Left lung (tissue), 10 donors: ENCODE data around the gene PRELP. TPM values are rescaled to one million over a fixed set of nuclear protein-coding genes. Genes with fewer than 3 reads are reported as not detected.

Experiments
- ATAC-seq: fragments of 200-7000 bp; cut with Tn5 transposase; one replicate; pipeline ENCODE4 v1.9.1; 2020; ENCODE audit warnings: moderate library complexity
- DNase-seq, 4 donors: peaks; one replicate each; pipeline ENCODE4 v3.0.0-alpha.2; 2013 to 2020
- H3K27ac ChIP-seq, 2 donors: fragments of 200-600 bp; sonication (generic) in 1 of 2; one replicate each; pipeline versions ENCODE4 v1.5.0 to v1.8.0; 2020 to 2021
- H3K27me3 ChIP-seq, 2 donors: fragments of 200-600 bp; sonication (generic) in 1 of 2; one replicate each; pipeline versions ENCODE4 v1.5.0 to v1.8.0; 2020 to 2021
- H3K36me3 ChIP-seq, 2 donors: fragments of 200-600 bp; sonication (generic) in 1 of 2; one replicate each; pipeline versions ENCODE4 v1.5.0 to v1.8.0; 2020 to 2021
- H3K4me1 ChIP-seq, 2 donors: fragments of 200-600 bp; one replicate each; pipeline ENCODE4 v1.8.0; 2021
- H3K4me3 ChIP-seq, 2 donors: fragments of 200-600 bp; sonication (generic) in 1 of 2; one replicate each; pipeline versions ENCODE4 v1.5.0 to v1.8.0; 2020 to 2021; ENCODE audit warnings: mild to moderate bottlenecking in 1 of 2
- H3K9me3 ChIP-seq, 2 donors: fragments of 200-600 bp; sonication (generic) in 1 of 2; one replicate each; pipeline versions ENCODE4 v1.5.0 to v1.8.0; 2020 to 2021
- CTCF ChIP-seq, 2 donors: fragments of 200-600 bp; sonication (generic) in 1 of 2; IDR thresholded peaks; one replicate each; pipeline versions ENCODE4 v1.5.0 to v1.8.0; 2021; ENCODE audit warnings: antibody characterized with exemption in 2 of 2
- intact Hi-C, 2 donors: fragments of 100-400 bp; cut with DNase I; formaldehyde crosslinking; loops; one replicate each; pipeline versions ENCODE4 v1.11.2 to v1.14.2; 2022
- polyA plus RNA-seq, 6 donors: library from polyadenylated mRNA; unstranded; fragments of 120-200 nt; gene quantifications; one replicate each; pipeline ENCODE4 v1.2.1, GENCODE V29; 2013; ENCODE audit not compliant: insufficient read length in 6 of 6
- total RNA-seq, 2 donors: library from RNA; stranded (reverse); fragmentation: NEBNext Ultra II Directional; extraction: Animal tissue kit (Norgen Biotek cat#: 25700); gene quantifications; one replicate each; pipeline ENCODE4 v1.2.1, GENCODE V29; 2021
- donor health status: DM: no; HTN: yes; CAD: no.
- donor health status: DM: no; HTN: no; CAD: no.

The PRELP gene
- total and polyA plus RNA-seq, 8 donors: 1.3 to 20.5 (median 2.4) TPM

- Histone ChIP-seq H3K4me1 (peaks cover 0 to 6% of the 10 kb centered on the region in 2 donors), H3K4me3 (no peak overlapping the region), H3K27me3 (peaks cover 0 to 24% of the 10 kb centered on the region in 2 donors), H3K27ac (no peak overlapping the region), H3K36me3 (no peaks in the 10 kb centered on the region), H3K9me3 (no peaks in the 10 kb centered on the region)
- intact Hi-C loops: no loop called here
- DNase-seq (no peak), ATAC-seq (no peak)
- no peak for TF ChIP-seq CTCF (IDR thresholded peaks at IDR 0.05)
These were observed 17.5 kb upstream of the PRELP start for GRCh38 chr1:203458078-203458477.

- H3K9me3 ChIP-seq: no peaks in the 10 kb centered on the region
- ATAC-seq (no peak), DNase-seq (no peak)
- no peak for TF ChIP-seq CTCF (IDR thresholded peaks at IDR 0.05)
- H3K4me3 ChIP-seq: no peak overlapping the region
- no peak overlapping the region for H3K27ac ChIP-seq
- H3K36me3 ChIP-seq: no peaks in the 10 kb centered on the region
- peaks cover 3 to 6% of the 10 kb centered on the region in 2 donors for H3K4me1 ChIP-seq
- intact Hi-C loops: no loop called here
- H3K27me3 ChIP-seq: peaks cover 0 to 24% of the 10 kb centered on the region in 2 donors
These were observed 15.9 kb upstream of the PRELP start for GRCh38 chr1:203459671-203460201.

- Histone ChIP-seq H3K4me1 (peaks cover 6 to 10% of the 10 kb centered on the region in 2 donors), H3K27ac (no peak overlapping the region), H3K9me3 (no peaks in the 10 kb centered on the region), H3K4me3 (no peak overlapping the region), H3K27me3 (peaks cover 0 to 17% of the 10 kb centered on the region in 2 donors), H3K36me3 (no peaks in the 10 kb centered on the region)
- no peak for ATAC-seq
- intact Hi-C loops: no loop called here
- no peak for DNase-seq
- TF ChIP-seq CTCF (IDR thresholded peaks at IDR 0.05): no peak
These were observed 13.9 kb upstream of the PRELP start for GRCh38 chr1:203461717-203462116.

GRCh38 chr1:203462143-203462542 lies 13.5 kb upstream of the PRELP start:
- no peak for TF ChIP-seq CTCF (IDR thresholded peaks at IDR 0.05)
- no peaks in the 10 kb centered on the region for H3K9me3 ChIP-seq
- intact Hi-C loops: no loop called here
- H3K27ac ChIP-seq: no peak overlapping the region
- H3K27me3 ChIP-seq: peaks cover 0 to 17% of the 10 kb centered on the region in 2 donors
- H3K4me3 ChIP-seq: no peak overlapping the region
- ATAC-seq (no peak), DNase-seq (no peak)
- no peaks in the 10 kb centered on the region for H3K36me3 ChIP-seq
- peaks cover 6 to 10% of the 10 kb centered on the region in 2 donors for H3K4me1 ChIP-seq

- H3K9me3 ChIP-seq: no peaks in the 10 kb centered on the region
- H3K4me1 ChIP-seq: peaks cover 6 to 10% of the 10 kb centered on the region in 2 donors
- no peak overlapping the region for H3K4me3 ChIP-seq
- ATAC-seq (peak; percentile 78), DNase-seq (peak in 2 of 4 donors; percentile 79 to 85)
- no peaks in the 10 kb centered on the region for H3K36me3 ChIP-seq
- intact Hi-C loops: no loop called here
- peaks cover 0 to 17% of the 10 kb centered on the region in 2 donors for H3K27me3 ChIP-seq
- peak overlapping the region in 1 of 2 donors; percentile 65 for H3K27ac ChIP-seq
- TF ChIP-seq CTCF (IDR thresholded peaks at IDR 0.05): no peak
These were observed 12.7 kb upstream of the PRELP start for GRCh38 chr1:203462878-203463277.
